PC-3 (cell line): ENCODE measurements around the gene TMEM40.

Source experiments
- CTCF ChIP-seq: fragments of 300-600 bp; sonication (generic); conservative IDR thresholded peaks from 2 replicates; pipeline ENCODE4 v1.5.1; 2017; ENCODE audit warnings: antibody characterized with exemption, low read depth, mild to moderate bottlenecking, low read length
- EZH2 ChIP-seq: fragments of 300-600 bp; sonication (generic); IDR thresholded peaks from one replicate; pipeline ENCODE4 v1.6.1; 2017; ENCODE audit warnings: antibody characterized with exemption, mild to moderate bottlenecking, low read length; ENCODE audit not compliant: unreplicated experiment
- EZH2phosphoT487 ChIP-seq: fragments of 300-600 bp; sonication (generic); IDR thresholded peaks from 2 replicates; pipeline ENCODE4 v1.6.1; 2018; ENCODE audit warnings: mild to moderate bottlenecking, antibody characterized with exemption, low read length, borderline replicate concordance

- no peak for TF ChIP-seq CTCF
- TF ChIP-seq EZH2phosphoT487 = no peak
- TF ChIP-seq EZH2 = no peak
These were observed 21.7 kb upstream of the TMEM40 start for GRCh38 chr3:12780751-12781150.
